GM18868 (cell line): ENCODE results near the gene RBL2.
"Not testable (repeated sequence)": the region's sequence is repeated elsewhere in the genome, so short reads cannot be mapped to it uniquely, and the experiment has no call there.

Source experiments
- ATAC-seq: cut with Tn5 transposase; IDR thresholded peaks from one replicate; pipeline ENCODE4 v1.9.1; 2021; ENCODE audit warnings: mild to moderate bottlenecking, moderate library complexity; ENCODE audit not compliant: unreplicated experiment

Gene RBL2

DNA sequence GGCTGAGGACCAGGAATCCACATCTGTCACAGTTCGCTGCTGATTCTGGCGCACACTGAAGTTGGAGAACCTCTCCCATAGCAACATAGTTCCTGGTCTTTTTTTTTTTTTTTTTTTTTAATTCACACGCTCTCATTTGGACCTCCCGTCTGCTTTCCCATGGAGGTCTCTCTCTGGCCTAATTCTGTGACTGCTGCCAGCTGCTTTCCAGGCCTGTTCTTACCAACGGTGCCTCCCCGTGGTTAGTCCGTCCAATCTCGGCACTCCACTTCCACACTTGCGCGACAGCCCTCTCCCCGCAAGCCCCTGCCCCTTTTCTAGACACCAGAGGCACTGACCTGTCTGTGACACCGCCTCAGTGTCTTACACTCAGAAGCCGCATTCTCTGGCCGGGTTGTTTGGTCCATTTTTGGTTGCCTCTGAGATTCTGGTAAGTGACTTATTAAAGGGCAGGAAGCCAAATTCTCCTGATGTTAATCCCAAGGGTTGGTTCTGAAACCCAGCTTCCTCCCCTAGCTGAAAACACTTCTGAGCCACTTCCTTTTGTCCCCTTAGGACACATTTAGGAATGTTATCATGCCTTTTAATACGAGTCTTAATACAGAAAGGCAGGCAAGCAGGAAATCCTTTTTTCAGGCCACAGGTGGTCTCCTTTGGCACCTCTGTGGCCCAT lies 69.9 kb downstream of the RBL2 start:
- no peak for ATAC-seq

DNA sequence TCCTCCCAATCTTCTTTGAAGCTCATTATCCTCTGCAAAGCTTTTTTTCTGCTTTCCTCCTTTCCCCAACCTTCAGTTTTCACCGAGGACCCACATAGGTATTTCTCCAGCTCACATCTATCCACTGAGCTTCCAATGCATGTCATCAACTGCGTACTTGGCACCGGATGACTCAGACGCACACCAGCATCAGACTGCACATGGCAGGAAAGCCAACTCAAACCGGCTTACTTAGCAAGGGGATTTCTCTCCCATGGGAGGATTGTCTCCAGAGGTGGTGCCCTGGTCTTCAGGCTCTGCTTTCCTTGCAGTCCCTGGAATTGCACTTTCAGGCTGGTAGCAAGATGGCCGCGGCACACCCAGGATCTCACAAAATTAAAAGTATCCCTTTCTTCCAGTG lies 70.4 kb downstream of the RBL2 start:
- no peak for ATAC-seq

DNA sequence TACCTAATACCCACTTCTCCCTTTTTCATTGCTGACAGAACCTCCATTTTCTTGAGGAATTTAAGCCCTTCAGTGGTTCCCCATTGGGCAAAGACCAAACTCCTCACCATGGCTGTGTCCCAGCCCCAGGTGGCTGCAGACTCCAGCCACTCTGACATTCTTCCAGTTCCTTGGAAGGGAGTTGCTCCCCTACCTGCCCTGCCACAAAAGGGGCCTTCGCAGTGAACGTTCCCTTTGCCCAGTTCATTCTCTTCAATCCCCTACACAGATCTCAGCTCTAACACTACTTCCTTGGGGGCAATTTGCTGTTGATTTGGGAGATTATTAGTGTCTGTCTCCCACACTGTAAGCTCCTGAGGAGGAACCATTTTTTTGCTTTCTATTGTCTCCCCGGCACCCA lies 72.0 kb downstream of the RBL2 start:
- no peak for ATAC-seq

DNA sequence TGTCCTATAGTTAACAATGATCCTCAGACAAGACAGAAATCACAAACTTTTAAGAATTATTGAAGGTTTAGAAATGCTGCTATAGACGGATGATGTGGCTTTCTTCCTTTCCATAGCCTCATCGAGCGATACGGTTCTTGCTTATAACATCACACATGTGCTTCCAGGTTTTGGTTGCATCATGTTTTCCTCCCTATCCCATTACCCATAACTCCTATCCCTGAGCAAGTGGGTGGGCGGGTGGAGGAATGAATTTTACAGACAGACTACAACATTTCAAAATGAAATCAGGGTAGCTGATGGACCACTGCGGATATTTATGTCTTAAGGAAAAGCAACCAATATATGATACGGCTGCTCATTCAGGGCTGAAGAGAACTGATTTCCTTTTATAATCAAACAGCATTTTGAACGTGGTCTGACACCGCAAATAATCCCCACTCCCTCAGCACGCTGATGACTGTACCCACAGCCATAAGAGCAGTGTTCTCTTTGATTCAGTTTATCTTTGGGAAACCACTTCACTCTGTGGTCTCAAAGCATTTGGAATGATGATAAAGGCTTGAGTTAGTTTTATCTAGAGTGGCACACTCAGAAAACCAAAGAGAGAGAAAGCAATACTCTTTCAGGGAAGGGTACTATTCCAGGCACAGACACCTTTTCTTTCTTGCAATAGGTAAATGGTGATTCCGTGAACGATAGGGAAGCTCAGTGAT lies 73.4 kb downstream of the RBL2 start:
- no peak for ATAC-seq

DNA sequence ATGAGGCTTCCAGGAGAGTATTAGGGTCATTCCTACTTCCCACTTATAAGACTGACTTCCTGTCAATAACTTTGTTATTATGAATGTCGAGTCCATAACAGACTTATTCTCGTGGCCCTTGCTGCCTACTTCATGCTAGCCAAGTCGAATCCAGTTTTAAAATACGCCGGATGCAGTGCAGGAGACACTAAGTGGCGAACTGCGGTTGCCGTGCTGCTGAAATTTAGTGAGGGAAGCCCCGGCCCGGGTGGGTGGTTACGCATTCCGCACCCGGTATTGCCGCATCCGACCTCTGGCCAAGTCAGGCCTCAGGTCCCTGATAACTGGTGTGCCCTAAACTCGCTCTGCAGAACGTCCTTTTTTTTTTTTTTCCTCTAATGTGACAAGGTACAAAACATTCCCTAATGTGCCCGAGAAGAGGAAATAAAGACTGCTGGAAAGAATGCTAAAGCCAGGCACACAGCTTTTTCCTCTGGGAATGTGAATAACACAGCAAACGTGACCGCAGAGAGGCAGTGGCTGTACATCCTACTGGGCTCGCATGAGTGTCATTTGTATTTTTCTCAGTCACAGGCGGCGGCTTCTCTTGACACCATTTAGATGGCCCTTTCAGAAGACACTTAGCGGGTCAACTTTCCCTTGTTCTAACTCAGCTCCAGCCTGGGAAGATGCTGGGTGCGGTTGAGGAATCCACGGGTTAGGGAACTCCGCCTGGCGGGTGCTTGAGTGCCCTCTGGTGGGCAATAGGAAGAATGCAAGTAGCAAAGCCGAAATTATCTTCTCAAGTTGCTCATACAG lies 75.8 kb downstream of the RBL2 start:
- ATAC-seq = peak; percentile 69

DNA sequence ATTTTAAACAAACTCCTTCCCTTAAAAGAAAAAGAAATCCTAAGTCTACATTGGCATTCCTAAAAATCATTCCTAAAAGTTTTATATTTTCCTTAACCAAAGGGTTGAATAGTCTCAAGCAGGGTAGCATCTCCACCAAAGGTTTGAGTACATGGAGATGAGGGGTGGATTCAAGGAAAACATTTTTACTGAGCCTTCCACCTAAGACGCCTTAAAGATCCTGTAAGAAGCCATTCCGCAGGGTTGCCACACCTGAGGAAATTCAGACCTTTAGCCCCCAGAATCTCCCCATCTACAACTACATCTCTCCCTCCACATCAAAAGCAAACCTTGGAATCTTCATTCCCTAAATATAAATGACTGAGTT lies 76.4 kb downstream of the RBL2 start:
- peak; percentile 6 for ATAC-seq

DNA sequence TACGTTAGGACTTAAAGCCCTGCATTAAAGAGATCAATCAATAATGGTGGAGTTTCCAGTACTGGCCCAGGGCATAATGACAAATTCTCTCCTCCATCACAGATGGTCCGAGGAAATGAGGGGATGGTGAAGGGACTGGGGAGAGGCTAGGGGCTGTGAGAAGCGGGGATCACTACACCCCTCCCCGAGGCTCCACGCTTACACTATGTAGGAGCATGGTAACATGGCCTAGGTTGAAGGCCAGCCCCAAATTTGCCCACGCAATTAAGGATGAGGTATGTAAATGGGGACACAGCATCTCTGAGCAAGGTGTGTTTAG lies 76.8 kb downstream of the RBL2 start:
- no peak for ATAC-seq

DNA sequence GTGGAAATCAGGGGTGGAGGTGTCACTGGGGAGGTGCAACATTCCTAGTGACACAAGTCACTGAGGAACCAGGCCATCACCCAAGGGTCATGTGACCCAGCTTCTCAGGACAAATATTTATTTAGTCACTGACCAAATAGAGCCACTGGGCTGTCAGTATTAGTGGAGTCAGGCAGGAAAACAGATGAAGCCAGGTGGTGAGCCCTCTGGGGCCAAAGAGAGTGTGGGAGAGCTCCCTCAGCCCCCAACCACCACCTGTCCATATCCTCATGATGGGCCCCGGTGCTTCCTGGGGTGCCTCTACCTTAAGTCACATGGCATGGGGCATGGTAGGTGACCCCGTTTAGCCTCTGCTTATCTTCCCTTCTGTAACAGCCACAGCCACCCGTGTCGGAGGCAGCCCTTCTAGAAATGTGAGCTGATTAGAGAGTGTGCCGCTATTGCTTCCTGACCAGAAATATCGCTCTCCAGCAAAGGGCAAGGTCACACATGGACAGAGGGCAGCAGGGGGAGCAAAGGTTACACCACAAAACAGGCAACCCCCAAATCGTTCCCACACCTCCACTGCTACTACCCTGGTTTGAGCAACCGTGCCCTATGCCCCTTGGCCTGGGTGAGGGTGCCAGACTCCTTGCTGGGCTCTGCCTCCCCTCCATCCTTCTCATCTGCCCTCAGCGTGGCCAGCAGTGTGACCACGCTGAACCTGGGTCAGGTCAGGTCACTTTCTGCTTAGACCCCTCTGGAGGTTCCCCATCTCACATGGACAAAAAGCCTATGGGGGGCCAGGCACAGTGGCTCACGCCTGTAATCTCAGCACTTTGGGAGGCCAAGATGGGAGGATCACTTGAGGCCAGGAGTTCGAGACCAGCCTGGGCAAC lies 77.4 kb downstream of the RBL2 start:
- no peak for ATAC-seq

DNA sequence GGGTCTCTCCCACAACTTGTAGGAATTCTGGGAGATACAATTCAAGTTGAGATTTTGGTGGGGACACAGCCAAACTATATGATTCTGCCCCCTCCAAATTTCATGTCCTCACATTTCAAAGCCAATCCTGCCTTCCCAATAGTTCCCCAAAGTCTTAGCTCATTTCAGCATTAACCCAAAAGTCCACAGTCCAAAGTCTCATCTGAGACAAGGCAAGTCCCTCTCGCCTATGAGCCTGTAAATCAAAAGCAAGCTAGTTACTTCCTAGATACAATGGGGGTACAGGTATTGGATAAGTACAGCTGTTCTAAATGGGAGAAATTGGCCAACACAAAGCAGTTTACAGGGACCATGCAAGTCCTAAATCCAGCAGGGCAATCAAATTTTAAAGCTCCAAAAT lies 78.5 kb downstream of the RBL2 start:
- ATAC-seq = not testable (repeated sequence)

DNA sequence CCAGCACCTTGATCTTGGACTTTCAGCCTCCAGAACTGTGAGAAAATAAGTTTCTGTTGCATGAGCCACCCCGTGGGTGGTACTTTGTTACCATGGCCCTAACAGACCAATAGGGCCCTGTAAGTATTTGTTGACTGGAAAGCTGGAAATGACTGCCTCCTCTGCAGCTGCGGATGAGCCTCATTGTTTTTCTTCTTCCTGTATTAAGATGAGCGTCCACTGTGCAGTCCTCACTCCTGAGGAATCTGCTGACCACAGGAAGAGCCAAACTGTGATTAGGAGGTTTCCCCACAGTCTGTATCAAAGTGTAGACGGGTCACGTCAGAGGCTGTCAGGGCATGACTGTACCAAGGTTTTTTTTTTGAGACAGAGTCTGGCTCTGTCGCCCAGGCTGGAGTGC lies 81.0 kb downstream of the RBL2 start:
- no peak for ATAC-seq

DNA sequence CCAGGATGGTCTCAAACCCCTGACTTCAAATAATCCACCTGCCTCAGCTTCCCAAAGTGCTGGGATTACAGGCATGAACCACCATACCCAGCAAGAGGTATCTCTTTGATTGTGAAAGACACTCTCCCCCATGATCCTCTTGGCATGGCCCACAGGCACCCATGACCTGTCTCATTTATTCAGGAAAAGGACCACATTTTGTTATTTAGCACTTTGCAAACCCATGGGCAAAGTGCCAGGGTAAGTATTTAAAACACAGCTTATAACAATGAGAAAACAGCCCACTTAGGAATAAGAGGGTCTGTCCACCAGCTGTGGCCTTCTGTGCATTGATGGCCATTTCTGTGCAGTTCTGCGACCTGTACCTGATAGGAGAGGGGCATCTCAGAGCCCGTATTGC lies 81.5 kb downstream of the RBL2 start:
- ATAC-seq = no peak

DNA sequence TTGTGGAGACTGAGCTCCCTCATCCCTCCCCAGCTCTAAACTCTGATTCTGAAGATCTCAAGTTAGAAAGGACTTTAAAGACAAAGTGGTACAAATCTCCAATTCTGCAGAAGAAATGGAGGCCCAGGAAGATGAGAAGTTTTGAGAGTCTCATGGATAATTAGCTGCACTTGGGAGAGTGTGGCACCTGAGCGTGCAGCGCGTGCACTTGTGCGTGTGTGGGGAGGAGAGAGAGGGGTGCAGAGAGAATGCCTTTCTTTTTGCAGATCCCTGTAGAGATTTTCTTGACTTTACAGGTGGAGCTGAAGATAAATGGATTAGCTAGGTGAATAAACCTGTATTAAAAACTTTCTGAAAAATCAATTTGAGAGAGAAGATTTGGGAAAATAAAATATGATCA lies 83.6 kb downstream of the RBL2 start:
- no peak for ATAC-seq

DNA sequence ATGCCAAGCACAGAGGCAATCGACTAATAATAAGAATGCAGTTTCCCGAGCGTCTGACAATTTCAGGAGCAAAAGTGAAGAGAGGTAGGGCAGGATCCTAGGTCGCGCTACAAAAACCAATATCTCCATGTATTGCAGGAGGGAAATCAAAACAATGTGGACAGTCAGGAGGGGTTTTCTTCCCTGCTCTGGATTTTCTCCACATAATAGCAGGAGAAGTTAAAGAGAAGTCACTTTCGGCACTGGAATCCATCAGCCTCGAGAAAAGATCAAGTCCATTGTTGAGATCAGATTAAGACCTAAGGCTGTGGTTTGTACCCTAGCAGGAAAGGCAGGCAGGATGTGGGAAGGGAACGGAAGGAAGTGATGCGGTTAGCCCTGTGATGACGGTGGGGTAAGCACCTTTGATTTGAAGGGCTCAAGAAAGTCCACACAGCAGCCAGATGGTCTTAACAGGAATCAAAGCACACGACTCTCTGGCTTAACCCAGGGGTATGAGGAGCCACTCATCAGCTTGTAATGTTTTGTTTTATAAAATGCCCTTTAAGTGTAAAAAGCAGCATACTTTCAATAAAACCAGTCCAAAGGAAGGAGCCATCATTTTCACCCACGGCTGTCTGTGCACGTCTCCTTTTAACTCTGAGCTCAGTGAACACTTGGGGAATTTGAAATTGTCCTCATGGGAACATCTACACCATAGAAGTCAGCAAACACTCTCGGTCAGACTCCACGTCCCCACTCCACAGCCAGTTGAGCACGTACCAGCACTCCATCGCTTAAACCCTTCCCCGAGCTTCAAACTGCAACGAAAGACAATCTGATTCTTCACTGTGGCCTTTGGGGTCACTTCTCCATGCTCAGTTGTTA lies 84.5 kb downstream of the RBL2 start:
- peak; percentile 97 for ATAC-seq

DNA sequence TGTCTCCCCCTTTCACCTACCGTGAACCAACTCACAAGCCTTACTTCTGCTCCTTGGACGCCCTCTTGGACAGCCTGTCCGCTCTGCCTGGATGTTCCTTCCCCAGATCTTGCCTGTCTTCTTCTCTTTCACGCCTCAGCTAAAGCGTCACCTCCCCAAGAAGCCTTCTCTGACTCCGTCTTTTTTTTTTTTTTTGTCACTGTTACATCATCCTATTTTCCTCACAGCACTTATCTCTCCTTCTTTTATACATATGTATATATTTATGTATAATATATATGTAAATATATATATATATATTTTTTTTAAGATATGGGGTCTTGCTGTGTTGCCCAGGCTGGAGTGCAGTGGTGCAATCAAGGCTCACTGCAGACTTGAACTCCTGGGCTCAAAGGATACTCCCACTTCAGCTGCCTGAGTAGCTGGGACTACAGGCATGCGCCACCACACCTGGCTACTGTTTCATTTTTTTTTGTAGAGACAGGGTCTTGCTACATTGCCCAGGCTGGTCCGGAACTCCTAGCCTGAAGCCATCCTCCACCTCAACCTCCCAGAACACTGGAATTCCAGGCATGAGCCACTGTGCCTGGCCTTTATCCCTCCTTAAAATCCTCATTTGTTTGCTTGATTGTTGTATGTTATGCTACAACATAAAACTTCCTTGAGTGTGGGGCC lies 85.3 kb downstream of the RBL2 start:
- ATAC-seq = no peak

DNA sequence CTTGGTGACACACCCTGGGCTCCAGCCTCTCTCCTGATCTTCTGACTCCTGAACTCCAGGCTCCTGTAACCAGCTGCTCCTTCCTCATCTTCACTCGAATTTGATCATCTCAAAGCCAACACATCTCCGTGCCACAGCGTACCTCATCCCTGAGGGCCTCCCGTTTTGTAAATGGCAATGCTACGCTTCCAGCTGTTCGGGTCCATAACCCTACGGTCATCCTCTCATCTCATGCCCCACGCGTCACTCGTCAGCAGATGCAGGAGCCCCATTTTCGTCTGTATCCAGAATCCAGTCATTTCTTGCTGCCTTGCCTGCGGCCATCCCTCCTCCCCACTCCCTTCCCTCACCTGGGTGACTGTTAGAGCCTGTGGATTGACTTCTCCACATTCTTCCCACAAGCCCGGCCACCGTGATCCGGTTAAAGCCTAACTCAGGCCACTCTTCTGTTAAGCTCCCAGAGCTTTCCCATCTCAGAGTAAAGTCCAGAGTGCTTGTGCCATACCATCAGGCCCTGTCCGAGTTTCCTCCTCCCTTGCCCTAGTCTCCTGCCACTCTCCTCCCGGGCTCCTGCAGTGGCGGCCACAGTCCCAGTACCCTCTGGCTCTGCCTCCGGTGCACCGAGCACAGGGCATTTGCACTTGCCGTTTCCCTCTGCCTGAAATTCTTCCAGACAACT lies 89.0 kb downstream of the RBL2 start:
- no peak for ATAC-seq

DNA sequence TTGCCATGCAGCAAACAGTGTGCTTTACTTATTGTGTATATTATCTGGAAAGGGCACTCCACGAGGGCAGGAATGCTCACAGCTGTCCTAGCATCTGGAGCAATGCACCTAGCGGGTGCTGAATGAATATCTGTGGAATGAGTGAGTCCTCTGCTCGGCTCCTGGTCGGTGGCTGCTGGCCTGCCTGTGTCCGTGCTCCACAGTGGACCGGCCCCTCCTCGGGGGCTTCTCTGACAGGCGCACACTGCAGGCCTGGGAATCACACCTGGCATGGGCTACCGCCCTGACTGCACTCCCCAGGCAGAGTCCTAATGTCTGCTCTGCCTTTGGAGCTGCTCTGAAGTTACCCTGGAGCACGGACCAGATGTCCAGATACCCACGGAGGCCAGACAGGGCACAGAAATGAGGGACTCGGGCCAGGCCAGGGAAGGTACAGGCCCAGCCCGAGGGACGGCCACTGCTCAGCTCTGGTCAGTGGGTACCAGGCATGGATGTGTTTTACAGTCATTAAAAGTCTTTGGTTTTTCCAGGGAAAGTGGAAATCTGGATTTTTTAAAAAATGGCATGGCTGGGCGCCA lies 89.8 kb downstream of the RBL2 start:
- ATAC-seq = no peak

DNA sequence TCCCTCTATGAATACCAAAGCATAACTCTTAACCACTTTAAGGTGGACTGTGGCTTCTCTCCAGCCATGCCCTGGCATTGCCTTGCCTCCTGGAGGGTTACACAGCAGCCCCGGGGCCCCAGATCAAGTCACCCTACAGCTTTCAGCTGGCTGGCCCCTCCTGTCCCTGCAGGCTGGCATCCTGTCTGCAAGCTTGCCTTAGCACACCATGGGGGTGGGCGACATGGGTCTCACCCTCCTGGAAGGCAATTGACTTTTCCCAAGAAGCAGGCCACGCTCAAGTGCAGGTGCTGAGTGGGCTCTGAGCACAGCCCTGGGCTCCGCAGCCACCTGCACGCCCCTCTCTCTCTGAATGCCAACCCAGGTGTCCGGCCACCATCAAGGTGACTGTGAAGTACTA lies 94.5 kb downstream of the RBL2 start:
- ATAC-seq = no peak

DNA sequence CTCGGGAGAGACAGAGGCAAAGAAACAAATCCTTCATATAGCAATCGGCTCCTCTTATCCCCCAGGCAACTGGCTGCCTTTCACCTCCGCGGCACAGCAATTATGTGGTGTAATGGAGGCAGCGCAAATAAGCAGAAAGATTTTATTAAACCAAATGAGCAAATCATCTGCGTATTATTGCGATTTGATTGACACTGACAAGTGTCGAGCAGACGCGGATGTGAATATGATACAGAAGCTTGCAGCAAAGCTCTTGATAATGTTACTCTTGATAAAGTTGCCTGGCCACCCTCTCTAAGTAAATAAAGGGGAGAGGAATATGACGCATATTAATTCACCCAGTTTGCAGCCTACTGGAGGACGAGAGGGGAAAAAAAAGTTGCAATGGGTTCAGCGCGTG lies 95.2 kb downstream of the RBL2 start:
- no peak for ATAC-seq

DNA sequence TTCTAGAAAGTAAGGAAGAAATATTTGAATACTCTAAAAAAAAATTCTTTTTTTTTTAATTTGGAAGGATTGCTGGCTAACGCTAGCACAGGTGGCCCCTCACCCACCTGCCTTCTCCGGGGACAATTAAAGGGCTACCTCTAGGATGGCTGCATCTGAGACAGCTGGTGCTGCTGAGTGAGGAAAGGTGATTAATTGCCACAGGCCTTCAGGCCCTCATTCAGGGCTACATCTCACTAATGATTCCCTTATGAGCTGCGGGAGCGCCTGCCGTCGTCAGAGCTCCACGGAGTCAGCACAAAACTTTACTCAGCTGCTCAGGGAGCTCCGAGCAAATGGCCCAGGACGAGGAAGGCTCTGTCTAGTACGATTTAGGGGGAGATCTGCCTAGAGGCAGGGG lies 95.8 kb downstream of the RBL2 start:
- ATAC-seq = no peak
